ENCODE results near the gene METTL25B.

Gene METTL25B

GRCh38 chr1:156709757-156710489, 18.3 kb upstream of the METTL25B start:
- H3K4me3 ChIP-seq (ENCODE audit: insufficient read depth, low read length, poor library complexity, severe bottlenecking): no peak overlapping the region
- H3K9ac ChIP-seq (ENCODE audit: low read length): no peak overlapping the region
- no peaks in the 10 kb centered on the region for H3K36me3 ChIP-seq (ENCODE audit: low read length)
- H3K27me3 ChIP-seq (ENCODE audit: low read length): no peaks in the 10 kb centered on the region
- H2AFZ ChIP-seq (ENCODE audit: low read depth, low read length, severe bottlenecking): no peak overlapping the region
- H4K20me1 ChIP-seq (ENCODE audit: low read depth, low read length): no peaks in the 10 kb centered on the region
- H3K79me2 ChIP-seq (ENCODE audit: insufficient read depth, low read length): no peaks in the 10 kb centered on the region
- H3K4me2 ChIP-seq (ENCODE audit: low read depth, low read length, poor library complexity, severe bottlenecking): no peak overlapping the region
- H3K9me3 ChIP-seq (ENCODE audit: insufficient read depth, low read length): no peaks in the 10 kb centered on the region
- H3F3A ChIP-seq (ENCODE audit: insufficient read depth): no peaks in the 10 kb centered on the region
- TF ChIP-seq, protein P1, sequence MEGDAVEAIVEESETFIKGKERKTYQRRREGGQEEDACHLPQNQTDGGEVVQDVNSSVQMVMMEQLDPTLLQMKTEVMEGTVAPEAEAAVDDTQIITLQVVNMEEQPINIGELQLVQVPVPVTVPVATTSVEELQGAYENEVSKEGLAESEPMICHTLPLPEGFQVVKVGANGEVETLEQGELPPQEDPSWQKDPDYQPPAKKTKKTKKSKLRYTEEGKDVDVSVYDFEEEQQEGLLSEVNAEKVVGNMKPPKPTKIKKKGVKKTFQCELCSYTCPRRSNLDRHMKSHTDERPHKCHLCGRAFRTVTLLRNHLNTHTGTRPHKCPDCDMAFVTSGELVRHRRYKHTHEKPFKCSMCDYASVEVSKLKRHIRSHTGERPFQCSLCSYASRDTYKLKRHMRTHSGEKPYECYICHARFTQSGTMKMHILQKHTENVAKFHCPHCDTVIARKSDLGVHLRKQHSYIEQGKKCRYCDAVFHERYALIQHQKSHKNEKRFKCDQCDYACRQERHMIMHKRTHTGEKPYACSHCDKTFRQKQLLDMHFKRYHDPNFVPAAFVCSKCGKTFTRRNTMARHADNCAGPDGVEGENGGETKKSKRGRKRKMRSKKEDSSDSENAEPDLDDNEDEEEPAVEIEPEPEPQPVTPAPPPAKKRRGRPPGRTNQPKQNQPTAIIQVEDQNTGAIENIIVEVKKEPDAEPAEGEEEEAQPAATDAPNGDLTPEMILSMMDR (IDR thresholded peaks at IDR 0.05; ENCODE audit: insufficient read depth, low read length, poor library complexity, severe bottlenecking): no peak
- TF ChIP-seq EZH2phosphoT487 (conservative IDR thresholded peaks at IDR 0.05; ENCODE audit: low read length): no peak
- H3K27ac ChIP-seq (ENCODE audit: low read depth, low read length): no peak overlapping the region
- no peaks in the 10 kb centered on the region for H3K9me2 ChIP-seq (replicated peaks; ENCODE audit: insufficient read depth, low read length)

DNA sequence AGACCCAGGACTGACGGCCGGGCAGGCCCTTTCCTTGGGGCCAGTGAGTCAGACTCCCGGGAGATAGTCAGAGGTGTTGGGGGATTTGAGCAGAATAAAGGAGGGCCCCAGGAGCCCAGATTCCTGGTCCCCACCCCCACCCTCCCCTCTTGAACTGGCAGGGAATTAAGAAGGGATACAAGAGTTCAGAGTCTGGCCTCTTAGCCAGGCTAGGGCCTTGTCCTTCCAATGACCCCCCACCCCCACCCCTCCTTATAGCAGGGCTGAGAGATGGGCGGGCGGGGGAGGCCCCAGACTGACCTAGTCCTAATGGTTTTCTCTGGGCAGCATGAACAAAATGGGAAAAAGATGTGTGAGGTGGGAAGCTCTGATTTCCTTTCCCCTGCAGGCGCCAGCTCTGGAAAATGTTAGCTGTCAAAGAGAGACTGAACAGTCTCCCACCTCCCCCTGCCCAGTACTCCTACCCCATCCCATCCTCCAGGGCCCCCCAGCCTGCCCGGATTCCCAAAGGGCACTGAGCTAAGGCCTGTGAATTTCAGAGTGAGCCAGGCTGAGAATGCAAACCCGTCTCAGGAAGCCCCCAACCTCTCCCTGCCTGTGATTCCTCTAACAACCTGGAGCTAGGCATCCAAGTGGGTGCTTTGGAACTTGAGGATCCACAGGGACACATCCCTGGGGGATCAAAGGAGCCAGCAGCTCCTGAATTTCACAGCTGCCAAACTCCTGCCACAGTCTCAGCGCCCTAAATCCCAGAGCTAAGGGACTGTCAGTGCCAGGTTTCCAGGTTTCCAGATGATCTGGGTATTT, 17.1 kb upstream of the METTL25B start:
- H3K9ac ChIP-seq (ENCODE audit: low read length): no peak overlapping the region
- no peak overlapping the region for H3K27ac ChIP-seq (ENCODE audit: low read depth, low read length)
- no peak overlapping the region for H2AFZ ChIP-seq (ENCODE audit: low read depth, low read length, severe bottlenecking)
- TF ChIP-seq, protein P1 (IDR thresholded peaks at IDR 0.05; ENCODE audit: insufficient read depth, low read length, poor library complexity, severe bottlenecking): no peak
- TF ChIP-seq EZH2phosphoT487 (conservative IDR thresholded peaks at IDR 0.05; ENCODE audit: low read length): no peak
- H3K9me3 ChIP-seq (ENCODE audit: insufficient read depth, low read length): no peaks in the 10 kb centered on the region
- H3K79me2 ChIP-seq (ENCODE audit: insufficient read depth, low read length): no peaks in the 10 kb centered on the region
- 0 out of 2 replicates have a peak, but pooled peaks cover 3% of the 10 kb centered on the region for H3F3A ChIP-seq (ENCODE audit: insufficient read depth)
- H3K9me2 ChIP-seq (replicated peaks; ENCODE audit: insufficient read depth, low read length): no peaks in the 10 kb centered on the region
- H3K27me3 ChIP-seq (ENCODE audit: low read length): no peaks in the 10 kb centered on the region
- H4K20me1 ChIP-seq (ENCODE audit: low read depth, low read length): no peaks in the 10 kb centered on the region; the same call in 1 of the 2 replicates
- no peak overlapping the region for H3K4me3 ChIP-seq (ENCODE audit: insufficient read depth, low read length, poor library complexity, severe bottlenecking)
- no peaks in the 10 kb centered on the region for H3K36me3 ChIP-seq (ENCODE audit: low read length)
- no peak overlapping the region for H3K4me2 ChIP-seq (ENCODE audit: low read depth, low read length, poor library complexity, severe bottlenecking)

- H3K27ac ChIP-seq (ENCODE audit: low read depth, low read length): no peak overlapping the region
- H3K9me3 ChIP-seq (ENCODE audit: insufficient read depth, low read length): no peaks in the 10 kb centered on the region
- H4K20me1 ChIP-seq (ENCODE audit: low read depth, low read length): no peaks in the 10 kb centered on the region; the same call in 1 of the 2 replicates
- H3K9ac ChIP-seq (ENCODE audit: low read length): no peak overlapping the region
- no peaks in the 10 kb centered on the region for H3K9me2 ChIP-seq (replicated peaks; ENCODE audit: insufficient read depth, low read length)
- H3K79me2 ChIP-seq (ENCODE audit: insufficient read depth, low read length): no peaks in the 10 kb centered on the region
- TF ChIP-seq, protein P1 (IDR thresholded peaks at IDR 0.05; ENCODE audit: insufficient read depth, low read length, poor library complexity, severe bottlenecking): no peak
- no peak for TF ChIP-seq EZH2phosphoT487 (conservative IDR thresholded peaks at IDR 0.05; ENCODE audit: low read length)
- no peak overlapping the region for H2AFZ ChIP-seq (ENCODE audit: low read depth, low read length, severe bottlenecking)
- H3K27me3 ChIP-seq (ENCODE audit: low read length): no peaks in the 10 kb centered on the region
- 0 out of 2 replicates have a peak, but pooled peaks cover 5% of the 10 kb centered on the region for H3F3A ChIP-seq (ENCODE audit: insufficient read depth)
- no peaks in the 10 kb centered on the region for H3K36me3 ChIP-seq (ENCODE audit: low read length)
- no peak overlapping the region for H3K4me3 ChIP-seq (ENCODE audit: insufficient read depth, low read length, poor library complexity, severe bottlenecking)
- no peak overlapping the region for H3K4me2 ChIP-seq (ENCODE audit: low read depth, low read length, poor library complexity, severe bottlenecking)
Measured at GRCh38 chr1:156712626-156713025, 15.6 kb upstream of the METTL25B start.

Measured in SU-DHL-6 (cell line).